Astrocyte (in vitro differentiated cells and primary cell): ENCODE results near the gene IRF9. TPM values are rescaled to one million over a fixed set of nuclear protein-coding genes. Genes with fewer than 3 reads are reported as not detected.

Experiments used
- DNase-seq: peaks from one replicate; pipeline ENCODE4 v3.0.0-alpha.2; 2010; ENCODE audit warnings: low read depth
- FAIRE-seq: peaks from 2 replicates; lab custom pipeline; 2011; peaks lifted over from hg19 to GRCh38; lab: Jason Lieb, UNC
- H2AFZ ChIP-seq: 2 replicates; pipeline ENCODE4 v1.6.0; 2012; ENCODE audit warnings: low read depth, low read length, inconsistent platforms
- H3K27ac ChIP-seq: 2 replicates; pipeline ENCODE4 v1.5.1; 2011; ENCODE audit warnings: low read depth, low read length, inconsistent platforms
- H3K27me3 ChIP-seq: 2 replicates; pipeline ENCODE4 v1.6.0; 2011; ENCODE audit warnings: low read length, inconsistent platforms; ENCODE audit not compliant: insufficient read depth
- H3K36me3 ChIP-seq: 2 replicates; pipeline ENCODE4 v1.5.1; 2011; ENCODE audit warnings: low read length, inconsistent platforms; ENCODE audit not compliant: insufficient read depth
- H3K4me1 ChIP-seq: 2 replicates; pipeline ENCODE4 v1.5.1; 2011; ENCODE audit warnings: low read length, inconsistent platforms; ENCODE audit not compliant: insufficient read depth
- H3K4me2 ChIP-seq: 2 replicates; pipeline ENCODE4 v1.6.0; 2012; ENCODE audit warnings: low read length, inconsistent platforms
- H3K4me3 ChIP-seq: 2 replicates; pipeline ENCODE4 v1.5.1; 2011; ENCODE audit warnings: low read depth, mild to moderate bottlenecking, low read length, inconsistent platforms; ENCODE audit not compliant: insufficient read depth
- H3K79me2 ChIP-seq: 2 replicates; pipeline ENCODE4 v1.6.0; 2012; ENCODE audit warnings: mild to moderate bottlenecking, low read length, inconsistent platforms; ENCODE audit not compliant: insufficient read depth
- H3K9ac ChIP-seq: 2 replicates; pipeline ENCODE4 v1.6.0; 2012; ENCODE audit warnings: mild to moderate bottlenecking, low read length, inconsistent platforms
- H3K9me3 ChIP-seq: 2 replicates; pipeline ENCODE4 v1.5.1; 2012; ENCODE audit warnings: low read depth, mild to moderate bottlenecking, low read length, inconsistent platforms; ENCODE audit not compliant: insufficient read depth
- H4K20me1 ChIP-seq: 2 replicates; pipeline ENCODE4 v1.6.0; 2012; ENCODE audit warnings: low read length, inconsistent platforms; ENCODE audit not compliant: insufficient read depth
- H3K27ac Mint-ChIP-seq: one replicate; pipeline ENCODE4 v1.8.0; 2021; ENCODE audit warnings: mild to moderate bottlenecking, mixed read lengths; ENCODE audit not compliant: unreplicated experiment
- H3K27me3 Mint-ChIP-seq: one replicate; pipeline ENCODE4 v1.8.0; 2021; ENCODE audit warnings: low read depth, mixed read lengths; ENCODE audit not compliant: unreplicated experiment
- H3K36me3 Mint-ChIP-seq: one replicate; pipeline ENCODE4 v1.8.0; 2021; ENCODE audit warnings: low read depth, mixed read lengths; ENCODE audit not compliant: unreplicated experiment
- H3K4me1 Mint-ChIP-seq: one replicate; pipeline ENCODE4 v1.8.0; 2021; ENCODE audit warnings: low read depth, mixed read lengths; ENCODE audit not compliant: unreplicated experiment
- H3K4me3 Mint-ChIP-seq: one replicate; pipeline ENCODE4 v1.8.0; 2021; ENCODE audit warnings: mild to moderate bottlenecking, moderate library complexity, mixed read lengths; ENCODE audit not compliant: unreplicated experiment
- H3K9me3 Mint-ChIP-seq: one replicate; pipeline ENCODE4 v1.8.0; 2021; ENCODE audit warnings: mild to moderate bottlenecking, mixed read lengths; ENCODE audit not compliant: unreplicated experiment
- EZH2 ChIP-seq: IDR thresholded peaks from 2 replicates; pipeline ENCODE4 v1.6.1; 2012; ENCODE audit warnings: mild to moderate bottlenecking, low read length, inconsistent platforms; ENCODE audit not compliant: insufficient read depth
- total RNA-seq: library from RNA; stranded (reverse); gene quantifications from 2 replicates; pipeline ENCODE4 v1.2.1, GENCODE V29; 2021
- TF ChIP-seq, protein P1 (sequence below): IDR thresholded peaks from 2 replicates; pipeline ENCODE4 v1.5.1; 2011; ENCODE audit warnings: low read depth, mild to moderate bottlenecking, inconsistent platforms, low read length, moderate library complexity; ENCODE audit not compliant: insufficient read depth

The IRF9 gene
- total RNA-seq, 1 donor from 2014 or later: 76.0 TPM

- Mint-ChIP-seq H3K4me1 (peaks cover 9% of the 10 kb centered on the region), H3K36me3 (peaks cover 15% of the 10 kb centered on the region), H3K4me3 (peak overlapping the region; percentile 94), H3K9me3 (no peaks in the 10 kb centered on the region), H3K27ac (peak overlapping the region; percentile 98), H3K27me3 (no peaks in the 10 kb centered on the region)
- H2AFZ ChIP-seq: peak overlapping the region; percentile 97
- H3K4me1 ChIP-seq: peaks cover 13% of the 10 kb centered on the region
- peaks cover 11% of the 10 kb centered on the region for H3K36me3 ChIP-seq
- H3K4me3 ChIP-seq: peak overlapping the region; percentile 88
- H3K9ac ChIP-seq: peak overlapping the region; percentile 93
- H3K4me2 ChIP-seq: peak overlapping the region; percentile 97
- no peaks in the 10 kb centered on the region for H4K20me1 ChIP-seq
- peaks cover 7% of the 10 kb centered on the region for H3K79me2 ChIP-seq
- H3K27me3 ChIP-seq: no peaks in the 10 kb centered on the region
- peak overlapping the region; percentile 99 for H3K27ac ChIP-seq
- H3K9me3 ChIP-seq: no peaks in the 10 kb centered on the region
- DNase-seq (peak; percentile 88), FAIRE-seq (no peak)
- TF ChIP-seq, protein P1, sequence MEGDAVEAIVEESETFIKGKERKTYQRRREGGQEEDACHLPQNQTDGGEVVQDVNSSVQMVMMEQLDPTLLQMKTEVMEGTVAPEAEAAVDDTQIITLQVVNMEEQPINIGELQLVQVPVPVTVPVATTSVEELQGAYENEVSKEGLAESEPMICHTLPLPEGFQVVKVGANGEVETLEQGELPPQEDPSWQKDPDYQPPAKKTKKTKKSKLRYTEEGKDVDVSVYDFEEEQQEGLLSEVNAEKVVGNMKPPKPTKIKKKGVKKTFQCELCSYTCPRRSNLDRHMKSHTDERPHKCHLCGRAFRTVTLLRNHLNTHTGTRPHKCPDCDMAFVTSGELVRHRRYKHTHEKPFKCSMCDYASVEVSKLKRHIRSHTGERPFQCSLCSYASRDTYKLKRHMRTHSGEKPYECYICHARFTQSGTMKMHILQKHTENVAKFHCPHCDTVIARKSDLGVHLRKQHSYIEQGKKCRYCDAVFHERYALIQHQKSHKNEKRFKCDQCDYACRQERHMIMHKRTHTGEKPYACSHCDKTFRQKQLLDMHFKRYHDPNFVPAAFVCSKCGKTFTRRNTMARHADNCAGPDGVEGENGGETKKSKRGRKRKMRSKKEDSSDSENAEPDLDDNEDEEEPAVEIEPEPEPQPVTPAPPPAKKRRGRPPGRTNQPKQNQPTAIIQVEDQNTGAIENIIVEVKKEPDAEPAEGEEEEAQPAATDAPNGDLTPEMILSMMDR: no peak
- no peak for TF ChIP-seq EZH2
Observed at GRCh38 chr14:24113801-24114531, 47.1 kb upstream of the IRF9 start.

DNA sequence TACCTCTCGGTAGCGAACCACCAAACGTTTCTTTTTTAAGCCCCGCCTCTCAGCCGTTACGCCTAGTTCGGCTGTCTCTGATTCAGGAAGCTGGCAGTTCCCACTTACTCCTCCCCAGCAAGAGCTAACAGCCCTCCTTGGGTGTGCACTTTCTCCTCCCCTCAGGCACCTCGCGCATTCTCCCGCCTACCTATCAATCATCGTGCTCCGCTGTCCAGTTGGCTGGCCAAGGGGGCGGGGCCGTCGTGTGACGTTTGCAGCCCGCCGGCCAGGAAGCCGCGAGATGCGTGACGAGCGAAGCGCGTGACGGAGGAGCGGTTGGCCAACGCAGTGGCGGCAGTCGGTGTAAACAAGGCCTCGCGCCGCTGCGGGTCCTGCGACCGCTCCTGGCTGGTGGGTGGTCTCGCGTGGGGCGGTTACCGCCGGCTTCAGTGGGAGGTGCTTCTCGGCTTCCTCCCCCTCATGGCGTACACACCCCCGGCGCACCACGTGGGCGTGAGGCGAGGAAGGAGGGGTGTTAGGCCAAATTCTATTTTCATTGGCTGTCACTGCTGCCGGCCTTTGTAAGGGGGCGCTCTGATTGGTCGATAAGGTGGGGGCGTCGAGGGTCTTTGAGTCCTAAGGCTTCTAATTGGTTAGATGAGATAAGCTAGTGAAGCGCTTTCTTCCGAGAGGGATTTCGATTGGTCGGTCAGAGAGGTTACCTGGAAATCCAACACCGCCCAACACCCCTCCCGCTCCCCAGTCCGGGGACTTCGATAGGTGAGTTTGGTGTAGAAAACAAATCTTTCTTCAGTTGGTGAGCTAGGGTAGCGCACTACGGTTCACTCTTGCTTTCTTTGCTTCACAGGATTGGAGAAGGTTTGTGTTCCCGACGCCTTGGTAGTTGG is 46.3 kb upstream of the IRF9 start, which contains the start of the genes DCAF11 and NRL:
TSS of gene DCAF11 (plus strand) at position 246 of the 890 bp plus-strand sequence. CDS start 818 bp downstream, outside the sequence.
TSS of gene NRL (minus strand) at position 418 of the 890 bp plus-strand sequence. CDS start 32,101 bp downstream, outside the sequence.
- no peaks in the 10 kb centered on the region for H3K9me3 ChIP-seq
- no peaks in the 10 kb centered on the region for H4K20me1 ChIP-seq
- Mint-ChIP-seq H3K36me3 (peaks cover 20% of the 10 kb centered on the region), H3K9me3 (no peaks in the 10 kb centered on the region), H3K4me1 (peaks cover 8% of the 10 kb centered on the region), H3K4me3 (peak within 1 kb of the TSS; percentile 94), H3K27ac (peak within 1 kb of the TSS; percentile 98), H3K27me3 (no peaks in the 10 kb centered on the region)
- no peaks in the 10 kb centered on the region for H3K27me3 ChIP-seq
- TF ChIP-seq EZH2: no peak
- H3K27ac ChIP-seq: peak within 1 kb of the TSS; percentile 99
- peak within 1 kb of the TSS; percentile 97 for H3K4me2 ChIP-seq
- H2AFZ ChIP-seq: peak within 1 kb of the TSS; percentile 97
- DNase-seq (peak; percentile 99), FAIRE-seq (peak; percentile 37)
- peaks cover 17% of the 10 kb centered on the region for H3K36me3 ChIP-seq
- peaks cover 7% of the 10 kb centered on the region for H3K79me2 ChIP-seq
- H3K4me3 ChIP-seq: peak within 1 kb of the TSS; percentile 88
- H3K9ac ChIP-seq: peak within 1 kb of the TSS; percentile 93
- peaks cover 13% of the 10 kb centered on the region for H3K4me1 ChIP-seq

- peak overlapping the region; percentile 97 for H3K4me2 ChIP-seq
- Mint-ChIP-seq H3K36me3 (peaks cover 21% of the 10 kb centered on the region), H3K4me3 (peak overlapping the region; percentile 94), H3K27me3 (no peaks in the 10 kb centered on the region), H3K9me3 (no peaks in the 10 kb centered on the region), H3K4me1 (peaks cover 8% of the 10 kb centered on the region), H3K27ac (peak overlapping the region; percentile 98)
- peak overlapping the region; percentile 93 for H3K9ac ChIP-seq
- H3K4me3 ChIP-seq: peak overlapping the region; percentile 88
- TF ChIP-seq EZH2: no peak
- TF ChIP-seq, protein P1: no peak
- DNase-seq (no peak), FAIRE-seq (no peak)
- H4K20me1 ChIP-seq: no peaks in the 10 kb centered on the region
- H2AFZ ChIP-seq: peak overlapping the region; percentile 97
- peaks cover 21% of the 10 kb centered on the region for H3K36me3 ChIP-seq
- peak overlapping the region; percentile 99 for H3K27ac ChIP-seq
- no peaks in the 10 kb centered on the region for H3K9me3 ChIP-seq
- H3K4me1 ChIP-seq: peaks cover 13% of the 10 kb centered on the region
- H3K79me2 ChIP-seq: peaks cover 7% of the 10 kb centered on the region
- no peaks in the 10 kb centered on the region for H3K27me3 ChIP-seq
Observed at GRCh38 chr14:24115422-24116127, 45.5 kb upstream of the IRF9 start.
